Activated naive CD8-positive, alpha-beta T cell treated with anti-CD3 and anti-CD28 coated beads for 36 hours (primary cell): ENCODE results near the gene KLHDC3. TPM values are rescaled to one million over a fixed set of nuclear protein-coding genes. Genes with fewer than 3 reads are reported as not detected.
A peak's percentile ranks its signal among the peaks of the same experiment; 100 is the strongest.

Experiments used
- DNase-seq: peaks from one replicate; pipeline ENCODE4 v3.0.0; 2021
- H3K27ac Mint-ChIP-seq: one replicate; pipeline ENCODE4 v1.8.0; 2022; ENCODE audit warnings: mild to moderate bottlenecking, moderate library complexity, mixed read lengths
- H3K27me3 Mint-ChIP-seq: one replicate; pipeline ENCODE4 v1.8.0; 2022; ENCODE audit warnings: mild to moderate bottlenecking, mixed read lengths
- H3K36me3 Mint-ChIP-seq: one replicate; pipeline ENCODE4 v1.8.0; 2021; ENCODE audit warnings: mild to moderate bottlenecking, mixed read lengths
- H3K4me1 Mint-ChIP-seq: one replicate; pipeline ENCODE4 v1.8.0; 2021; ENCODE audit warnings: mixed read lengths
- H3K4me3 Mint-ChIP-seq: one replicate; pipeline ENCODE4 v1.8.0; 2022; ENCODE audit warnings: mild to moderate bottlenecking, moderate library complexity, mixed read lengths
- H3K9me3 Mint-ChIP-seq: one replicate; pipeline ENCODE4 v1.8.0; 2022; ENCODE audit warnings: mixed read lengths
- total RNA-seq, 2 experiments: library from RNA; stranded (reverse); gene quantifications; one replicate each; pipeline ENCODE4 v1.2.3, GENCODE V29; 2021

The KLHDC3 gene
- total RNA-seq, 2 experiments from 2014 or later: 65.8 to 66.1 TPM

DNA sequence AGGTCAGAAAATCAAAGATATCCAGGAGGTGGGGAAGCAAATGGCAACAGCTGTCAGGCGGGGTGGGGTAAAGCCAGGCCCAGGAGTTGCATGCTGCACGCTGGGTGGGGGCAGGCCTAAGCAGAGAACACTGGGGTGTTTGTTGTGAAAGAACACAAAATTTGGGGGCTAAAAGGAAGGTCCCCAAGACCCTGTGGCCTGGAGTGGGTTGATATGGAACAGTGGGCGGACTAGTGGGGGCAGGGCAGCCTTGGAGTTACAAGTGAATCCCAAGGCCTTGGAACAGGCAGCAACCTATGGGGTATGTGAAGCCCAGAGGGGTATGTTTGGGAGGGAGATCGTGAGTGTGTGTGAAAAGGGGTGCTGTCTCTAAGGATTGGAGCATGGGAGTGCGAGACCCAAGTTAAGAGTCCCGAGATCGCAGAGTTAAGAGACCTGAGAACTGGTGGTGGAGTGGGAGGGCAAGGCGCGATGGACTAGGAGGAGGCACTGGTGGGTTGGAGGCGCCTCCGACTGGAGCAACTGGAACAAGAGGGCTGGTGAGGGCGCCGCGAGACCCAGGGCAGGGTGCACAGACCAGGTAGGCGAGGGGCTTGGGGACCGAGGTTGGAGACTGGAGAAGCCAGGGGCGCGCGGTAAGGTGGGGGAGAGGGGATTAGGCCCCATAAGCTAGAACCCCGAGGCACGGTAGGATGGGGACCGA lies 38.9 kb downstream of the KLHDC3 start:
- Mint-ChIP-seq H3K27ac (peak overlapping the region; percentile 93), H3K4me3 (peak overlapping the region; percentile 98), H3K4me1 (peaks cover 33% of the 10 kb centered on the region), H3K36me3 (peaks cover 15% of the 10 kb centered on the region), H3K9me3 (no peaks in the 10 kb centered on the region), H3K27me3 (no peaks in the 10 kb centered on the region)
- DNase-seq: no peak

DNA sequence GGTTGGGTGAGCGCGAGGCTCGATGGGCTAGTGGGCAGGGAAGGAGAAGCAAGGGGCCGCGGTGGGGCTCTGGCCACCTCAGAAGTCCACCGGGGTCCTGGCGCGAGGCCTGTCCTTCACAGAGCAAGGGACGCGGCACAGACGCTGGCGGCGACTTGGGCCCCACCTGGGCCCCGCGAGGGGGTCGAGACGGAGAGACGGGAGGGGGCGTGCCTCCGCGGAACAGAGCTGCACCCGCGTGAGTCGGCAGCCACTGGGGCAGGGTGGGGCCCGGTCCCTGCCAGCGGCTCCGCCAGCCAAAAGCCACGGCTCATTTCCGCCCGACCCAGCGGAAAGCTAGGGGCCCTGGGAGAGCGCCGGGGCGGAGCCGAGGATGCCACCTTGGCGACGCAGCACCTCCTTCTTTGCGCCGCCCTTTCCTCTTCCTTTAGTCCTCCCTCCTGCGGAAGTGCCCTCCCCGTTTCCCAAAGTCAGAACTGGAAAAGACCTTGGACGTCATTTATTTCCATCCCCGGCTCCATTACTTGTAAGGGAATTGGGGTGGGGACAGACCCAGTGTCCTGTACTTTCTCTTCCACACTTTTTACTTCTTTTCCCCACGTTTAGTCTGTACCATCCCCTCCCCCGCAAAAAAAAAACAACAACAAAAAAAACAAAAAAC lies 39.6 kb downstream of the KLHDC3 start, which contains the start of gene CUL7:
CUL7 (minus strand) TSS at position 307 of the 661 bp plus-strand sequence. CDS start 1,063 bp downstream, outside the sequence.
- H3K36me3 Mint-ChIP-seq: peaks cover 15% of the 10 kb centered on the region
- peak; percentile 93 for DNase-seq
- peak within 1 kb of the TSS; percentile 98 for H3K4me3 Mint-ChIP-seq
- H3K27ac Mint-ChIP-seq: peak within 1 kb of the TSS; percentile 93
- H3K9me3 Mint-ChIP-seq: no peaks in the 10 kb centered on the region
- peaks cover 40% of the 10 kb centered on the region for H3K4me1 Mint-ChIP-seq
- H3K27me3 Mint-ChIP-seq: no peaks in the 10 kb centered on the region

DNA sequence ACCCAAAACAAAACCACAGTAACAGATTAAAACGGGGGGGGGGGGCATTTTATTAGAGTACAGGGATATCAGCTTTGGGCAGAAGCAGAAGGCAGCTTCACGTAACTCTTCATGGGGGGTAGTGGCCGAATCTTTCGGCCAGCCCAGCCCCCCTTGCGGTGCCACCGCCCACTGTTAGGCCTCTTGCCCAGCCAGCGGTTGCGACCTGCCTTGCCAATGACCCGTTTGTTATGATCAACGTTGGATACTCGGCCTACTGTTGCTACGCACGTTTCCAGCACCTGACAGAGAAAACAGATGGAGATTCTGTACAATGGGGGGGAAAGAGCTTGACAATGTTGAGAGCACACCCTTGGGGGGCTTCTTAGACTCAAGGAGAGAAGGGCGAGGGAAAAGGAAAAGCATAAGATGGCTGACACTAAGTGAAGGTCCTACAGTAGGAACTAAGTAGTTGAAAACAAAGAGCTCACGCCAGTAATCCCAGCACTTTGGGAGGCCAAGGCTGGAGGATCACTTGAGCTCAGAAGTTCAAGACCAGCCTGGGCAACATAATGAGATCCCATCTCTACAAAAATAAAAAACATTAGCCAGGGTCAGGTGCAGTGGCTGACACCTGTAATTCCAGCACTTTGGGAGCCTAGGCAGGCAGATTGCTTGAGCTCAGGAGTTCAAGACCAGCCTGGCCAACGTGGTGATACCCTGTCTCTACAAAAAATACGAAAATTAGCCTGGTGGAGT lies 40.3 kb downstream of the KLHDC3 start:
- H3K36me3 Mint-ChIP-seq: peaks cover 15% of the 10 kb centered on the region
- H3K4me3 Mint-ChIP-seq: peak overlapping the region; percentile 98
- no peaks in the 10 kb centered on the region for H3K27me3 Mint-ChIP-seq
- H3K27ac Mint-ChIP-seq: peak overlapping the region; percentile 93
- no peaks in the 10 kb centered on the region for H3K9me3 Mint-ChIP-seq
- H3K4me1 Mint-ChIP-seq: peaks cover 40% of the 10 kb centered on the region
- no peak for DNase-seq

DNA sequence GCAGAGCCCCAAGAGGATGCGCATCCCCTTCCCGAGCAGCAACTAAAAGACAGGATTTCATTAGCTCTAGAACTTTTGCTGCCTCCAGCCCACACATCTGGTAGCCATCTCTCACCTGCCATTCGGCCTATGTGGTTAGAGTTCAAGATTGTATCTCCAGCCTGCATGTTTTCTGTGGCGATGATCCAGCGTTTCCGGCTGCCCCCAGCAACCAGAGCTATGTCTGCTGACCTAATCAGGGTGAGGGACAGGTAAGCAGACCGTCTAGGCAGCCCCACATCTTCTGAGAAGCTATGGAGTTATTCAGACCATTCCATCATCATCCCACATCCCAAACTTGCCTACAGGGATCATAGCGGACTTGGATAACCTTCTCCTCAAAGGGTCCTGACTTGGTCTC lies 41.9 kb downstream of the KLHDC3 start:
- DNase-seq: no peak
- Mint-ChIP-seq H3K4me3 (no peak overlapping the region), H3K27ac (no peak overlapping the region), H3K4me1 (peaks cover 47% of the 10 kb centered on the region), H3K27me3 (no peaks in the 10 kb centered on the region), H3K36me3 (peaks cover 11% of the 10 kb centered on the region), H3K9me3 (no peaks in the 10 kb centered on the region)

DNA sequence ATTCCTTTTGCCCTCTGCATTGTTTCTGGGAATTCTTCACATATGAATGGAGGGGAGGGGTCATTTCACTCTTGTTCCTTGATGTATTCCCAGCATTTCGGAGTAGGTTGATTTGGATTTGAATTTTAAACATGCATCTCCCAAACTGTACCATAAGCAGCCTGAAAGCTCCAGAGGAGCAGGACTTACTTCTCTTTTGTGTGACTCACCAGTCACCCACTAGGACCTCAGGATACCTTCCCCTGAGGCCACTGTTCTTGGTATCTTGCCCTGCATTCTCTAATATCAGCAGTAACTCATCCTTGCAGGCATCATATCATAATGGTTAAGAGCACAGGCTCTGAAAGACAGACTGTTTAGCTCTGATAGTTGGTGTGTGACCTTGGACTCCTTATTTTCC lies 44.5 kb downstream of the KLHDC3 start:
- Mint-ChIP-seq H3K36me3 (peaks cover 8% of the 10 kb centered on the region), H3K4me1 (peaks cover 29% of the 10 kb centered on the region), H3K27ac (peak overlapping the region; percentile 92), H3K27me3 (no peaks in the 10 kb centered on the region), H3K4me3 (peak overlapping the region; percentile 81), H3K9me3 (no peaks in the 10 kb centered on the region)
- no peak for DNase-seq

DNA sequence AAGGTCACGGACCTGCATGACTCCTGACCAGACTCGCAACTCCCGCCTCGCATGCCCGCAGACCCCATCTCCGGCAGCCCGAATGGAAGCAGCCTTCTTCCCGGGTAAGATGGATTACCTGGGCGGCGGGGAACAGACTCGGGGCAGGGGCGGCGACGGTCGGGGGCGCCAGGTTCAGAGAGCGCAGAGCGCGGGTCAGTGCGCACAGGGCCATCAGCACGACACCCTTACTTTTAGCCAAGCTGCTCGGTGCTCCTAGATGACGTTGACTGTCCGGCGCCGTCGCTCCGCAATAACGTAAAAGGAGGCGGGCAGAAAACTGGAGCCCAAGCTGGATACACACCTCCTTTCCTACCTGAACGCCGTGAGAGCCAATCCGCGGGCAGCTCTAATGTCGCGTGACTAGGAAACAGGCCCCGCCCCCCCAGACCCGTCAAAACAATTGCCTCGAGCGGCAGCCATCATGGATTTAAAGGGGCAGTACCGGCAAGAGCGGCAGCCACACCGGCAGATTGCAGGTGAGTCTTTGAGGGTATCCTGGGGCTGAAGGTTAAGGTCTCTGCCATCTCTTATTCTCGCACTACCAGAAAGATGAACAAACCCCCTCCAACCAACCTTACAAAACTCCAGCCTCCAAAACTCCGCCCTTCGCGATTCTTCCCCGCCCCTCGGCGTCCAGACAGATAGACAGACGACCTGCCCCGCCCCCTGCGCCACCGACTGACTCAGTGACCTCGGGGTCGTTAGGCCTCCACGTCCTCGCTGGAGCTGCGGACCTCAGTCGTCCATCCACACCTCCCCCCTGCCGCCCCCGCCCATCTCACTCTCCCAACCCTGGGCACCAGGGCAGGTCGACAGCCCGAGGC lies 45.4 kb downstream of the KLHDC3 start, which contains the start of the genes KLC4 and MRPL2:
KLC4 (plus strand) TSS at position 464 of the 866 bp plus-strand sequence. CDS start 1,705 bp downstream, outside the sequence.
MRPL2 (minus strand) TSS at position 267 of the 866 bp plus-strand sequence; CDS start at position 214, 53 bp downstream.
- Mint-ChIP-seq H3K4me3 (peak within 1 kb of the TSS; percentile 81), H3K36me3 (peaks cover 3% of the 10 kb centered on the region), H3K4me1 (peaks cover 23% of the 10 kb centered on the region), H3K27ac (peak within 1 kb of the TSS; percentile 92), H3K9me3 (no peaks in the 10 kb centered on the region), H3K27me3 (no peaks in the 10 kb centered on the region)
- peak; percentile 93 for DNase-seq

DNA sequence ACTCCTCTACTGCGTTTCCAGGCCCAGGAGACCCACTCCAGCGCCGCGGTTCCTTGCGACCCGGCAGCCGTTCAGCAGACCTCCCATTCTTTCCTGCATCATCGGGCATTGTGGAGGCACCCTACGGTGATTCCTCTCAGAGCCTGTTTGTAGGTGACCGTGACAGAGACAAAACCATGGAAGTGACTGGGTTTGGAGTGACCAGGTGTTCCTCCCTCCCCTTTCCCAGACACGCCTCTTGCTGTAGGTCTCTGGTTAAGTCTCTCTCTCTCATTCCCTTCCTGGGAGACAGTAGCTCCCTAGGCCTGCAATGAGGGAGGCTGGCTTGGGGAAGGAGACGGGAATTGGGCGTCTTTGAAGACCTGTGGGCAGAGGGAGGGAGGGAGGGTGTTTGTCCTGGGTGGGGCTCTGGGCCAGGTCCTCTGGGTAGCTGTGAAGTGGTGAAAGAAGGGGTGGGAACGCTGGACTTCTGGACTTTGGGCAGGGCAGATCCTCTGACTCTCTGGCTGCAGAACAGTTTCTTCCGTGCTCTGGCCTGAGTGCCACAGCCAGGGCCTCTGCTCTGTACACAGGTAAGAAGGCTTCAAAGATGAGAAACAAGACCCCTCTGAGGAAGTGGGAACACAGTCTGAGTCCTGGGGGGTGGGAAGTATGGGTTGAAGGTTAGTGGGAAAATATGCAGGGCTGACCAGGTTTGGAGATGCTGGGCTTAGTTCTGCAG lies 46.1 kb downstream of the KLHDC3 start:
- Mint-ChIP-seq H3K9me3 (no peaks in the 10 kb centered on the region), H3K4me3 (peak overlapping the region; percentile 81), H3K4me1 (peaks cover 23% of the 10 kb centered on the region), H3K27me3 (no peaks in the 10 kb centered on the region), H3K27ac (peak overlapping the region; percentile 92), H3K36me3 (peaks cover 3% of the 10 kb centered on the region)
- DNase-seq: no peak

DNA sequence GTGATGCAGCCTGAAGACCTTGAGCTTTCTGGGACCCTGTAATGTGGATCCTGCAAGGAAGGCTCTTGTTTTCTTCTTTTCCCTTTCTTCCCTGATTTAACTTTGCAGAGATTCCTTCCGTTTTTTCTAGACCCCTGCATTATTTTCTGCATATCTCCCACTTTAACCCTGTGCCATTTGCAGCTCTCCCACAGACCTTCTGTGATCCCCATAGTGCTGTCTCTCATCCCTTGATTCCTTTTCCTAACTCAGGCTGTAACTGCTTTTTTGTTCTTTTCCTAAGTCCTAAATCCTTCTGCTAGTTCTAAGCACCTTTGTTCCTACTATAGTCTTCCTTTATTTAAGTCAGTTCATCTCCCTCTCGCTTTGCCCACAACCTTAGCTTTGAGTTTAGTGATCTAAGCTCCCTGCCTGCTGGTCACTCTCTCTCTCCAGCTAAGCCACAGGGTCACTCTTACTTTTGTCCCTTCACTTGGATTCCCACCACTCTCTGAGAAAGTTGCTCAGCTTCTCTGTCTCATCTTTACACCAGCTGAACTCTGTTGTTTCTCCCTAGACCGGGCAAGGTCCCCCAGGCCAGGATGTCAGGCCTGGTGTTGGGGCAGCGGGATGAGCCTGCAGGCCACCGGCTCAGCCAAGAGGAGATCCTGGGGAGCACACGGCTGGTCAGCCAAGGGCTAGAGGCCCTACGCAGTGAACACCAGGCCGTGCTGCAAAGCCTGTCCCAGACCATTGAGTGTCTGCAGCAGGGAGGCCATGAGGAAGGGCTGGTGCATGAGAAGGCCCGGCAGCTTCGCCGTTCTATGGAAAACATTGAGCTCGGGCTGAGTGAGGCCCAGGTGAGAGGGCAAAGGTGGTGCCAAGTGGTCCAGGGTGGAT lies 46.9 kb downstream of the KLHDC3 start:
- Mint-ChIP-seq H3K36me3 (peaks cover 3% of the 10 kb centered on the region), H3K4me3 (peak overlapping the region; percentile 81), H3K9me3 (no peaks in the 10 kb centered on the region), H3K27me3 (no peaks in the 10 kb centered on the region), H3K4me1 (peaks cover 23% of the 10 kb centered on the region), H3K27ac (no peak overlapping the region)
- DNase-seq: no peak

DNA sequence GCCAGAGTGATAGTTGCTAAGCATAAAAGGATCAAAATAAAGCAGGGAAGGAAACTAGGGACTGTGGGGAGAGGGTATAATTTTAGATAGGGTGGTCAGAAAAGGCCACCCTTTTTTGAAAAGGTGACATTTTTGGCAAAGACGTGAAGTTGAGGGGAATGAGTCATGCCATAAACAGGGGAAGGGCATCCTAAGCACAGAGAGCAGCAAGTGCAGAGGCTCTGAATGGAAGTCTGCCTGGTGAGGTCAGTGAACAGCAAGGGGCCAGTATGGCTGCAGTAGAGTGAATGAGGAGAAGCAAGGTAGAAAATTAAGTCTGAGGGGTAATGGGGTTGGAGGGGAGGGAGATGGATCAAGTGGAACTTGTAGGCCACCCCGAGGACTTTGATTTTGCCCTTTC lies 47.8 kb downstream of the KLHDC3 start:
- no peaks in the 10 kb centered on the region for H3K9me3 Mint-ChIP-seq
- no peaks in the 10 kb centered on the region for H3K27me3 Mint-ChIP-seq
- no peak for DNase-seq
- H3K4me3 Mint-ChIP-seq: no peak overlapping the region
- no peak overlapping the region for H3K27ac Mint-ChIP-seq
- no peaks in the 10 kb centered on the region for H3K36me3 Mint-ChIP-seq
- peaks cover 23% of the 10 kb centered on the region for H3K4me1 Mint-ChIP-seq

DNA sequence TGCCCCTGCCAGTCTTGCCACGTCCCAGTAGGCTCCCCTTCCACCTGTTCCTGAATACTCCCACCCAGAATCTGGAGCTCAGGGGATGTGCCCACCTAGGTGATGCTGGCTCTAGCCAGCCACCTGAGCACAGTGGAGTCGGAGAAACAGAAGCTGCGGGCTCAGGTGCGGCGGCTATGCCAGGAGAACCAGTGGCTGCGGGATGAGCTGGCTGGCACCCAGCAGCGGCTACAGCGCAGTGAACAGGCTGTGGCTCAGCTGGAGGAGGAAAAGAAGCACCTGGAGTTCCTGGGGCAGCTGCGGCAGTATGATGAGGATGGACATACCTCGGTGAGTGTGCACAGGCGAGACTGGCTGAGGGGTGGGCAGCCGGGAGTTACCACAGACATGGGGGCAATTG lies 48.8 kb downstream of the KLHDC3 start:
- Mint-ChIP-seq H3K4me3 (no peak overlapping the region), H3K4me1 (peaks cover 20% of the 10 kb centered on the region), H3K36me3 (no peaks in the 10 kb centered on the region), H3K27ac (no peak overlapping the region), H3K9me3 (no peaks in the 10 kb centered on the region), H3K27me3 (no peaks in the 10 kb centered on the region)
- no peak for DNase-seq

DNA sequence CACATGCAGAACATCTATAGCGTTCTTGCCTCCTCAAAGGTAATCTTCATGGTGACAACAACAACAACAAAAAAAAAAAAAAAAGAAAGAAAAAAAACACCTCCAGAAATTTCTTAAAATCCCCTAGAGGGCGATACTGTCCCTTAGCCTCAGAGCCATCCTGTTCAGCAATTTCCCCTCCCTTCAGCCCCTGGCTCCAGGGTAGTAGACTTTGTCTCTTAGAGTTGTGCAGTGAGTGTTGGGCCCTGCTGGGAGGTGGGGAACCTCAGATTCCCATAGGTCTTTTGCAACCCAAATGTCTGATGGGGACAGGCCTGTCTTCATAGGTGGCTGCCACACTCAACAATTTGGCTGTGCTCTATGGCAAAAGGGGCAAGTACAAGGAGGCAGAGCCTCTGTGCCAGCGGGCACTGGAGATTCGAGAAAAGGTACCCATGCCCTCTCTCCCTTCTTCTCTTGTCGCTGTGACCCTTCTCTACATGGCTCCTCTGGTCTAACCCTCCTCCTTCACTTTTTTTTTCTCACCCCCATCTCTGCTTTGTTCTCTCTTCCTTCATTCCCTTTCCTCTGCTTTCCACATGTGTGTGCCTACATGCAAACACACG lies 56.1 kb downstream of the KLHDC3 start:
- no peaks in the 10 kb centered on the region for H3K4me1 Mint-ChIP-seq
- H3K36me3 Mint-ChIP-seq: no peaks in the 10 kb centered on the region
- DNase-seq: no peak
- H3K27ac Mint-ChIP-seq: no peak overlapping the region
- H3K27me3 Mint-ChIP-seq: no peaks in the 10 kb centered on the region
- no peaks in the 10 kb centered on the region for H3K9me3 Mint-ChIP-seq
- no peak overlapping the region for H3K4me3 Mint-ChIP-seq
